Progenitor cell of endocrine pancreas (in vitro differentiated cells): ENCODE measurements around the gene GALNT16. TPM values are rescaled to one million over a fixed set of nuclear protein-coding genes. Genes with fewer than 3 reads are reported as not detected.

ENCODE experiments used
- DNase-seq: peaks from one replicate; pipeline ENCODE4 v3.0.0; 2021; ENCODE audit warnings: low spot score; ENCODE audit not compliant: unreplicated experiment
- H3K27ac Mint-ChIP-seq: 2 replicates; pipeline ENCODE4 v1.8.0; 2021; ENCODE audit warnings: mild to moderate bottlenecking, moderate library complexity, mixed read lengths
- H3K27me3 Mint-ChIP-seq: 2 replicates; pipeline ENCODE4 v1.8.0; 2021; ENCODE audit warnings: mixed read lengths
- H3K36me3 Mint-ChIP-seq: 2 replicates; pipeline ENCODE4 v1.8.0; 2022; ENCODE audit warnings: mixed read lengths; ENCODE audit not compliant: insufficient read depth
- H3K4me1 Mint-ChIP-seq: 2 replicates; pipeline ENCODE4 v1.8.0; 2021; ENCODE audit warnings: low read depth, mixed read lengths
- H3K4me3 Mint-ChIP-seq: 2 replicates; pipeline ENCODE4 v1.8.0; 2021; ENCODE audit warnings: low read depth, mild to moderate bottlenecking, moderate library complexity, mixed read lengths
- H3K9me3 Mint-ChIP-seq: 2 replicates; pipeline ENCODE4 v1.8.0; 2021; ENCODE audit warnings: low read depth, mixed read lengths
- CTCF ChIP-seq: fragments of 200-600 bp; sonication (generic); IDR thresholded peaks from one replicate; pipeline ENCODE4 v1.5.0; 2021; ENCODE audit warnings: antibody characterized with exemption, mild to moderate bottlenecking; ENCODE audit not compliant: unreplicated experiment
- total RNA-seq: library from RNA; stranded (reverse); gene quantifications from 2 replicates; pipeline ENCODE4 v1.2.1, GENCODE V29; 2021

GALNT16 gene
- total RNA-seq, 1 donor from 2014 or later, result 12.7 TPM

- no peak overlapping the region for H3K27ac Mint-ChIP-seq
- H3K4me3 Mint-ChIP-seq, result no peak overlapping the region
- DNase-seq, result no peak
- TF ChIP-seq CTCF, result no peak
- no peaks in the 10 kb centered on the region for H3K9me3 Mint-ChIP-seq
- no peaks in the 10 kb centered on the region for H3K27me3 Mint-ChIP-seq
- H3K36me3 Mint-ChIP-seq, result no peaks in the 10 kb centered on the region
- H3K4me1 Mint-ChIP-seq, result no peaks in the 10 kb centered on the region
Measured at GRCh38 chr14:69332782-69333395, 72.9 kb downstream of the GALNT16 start.

- H3K4me3 Mint-ChIP-seq, result no peak overlapping the region
- H3K4me1 Mint-ChIP-seq, result no peaks in the 10 kb centered on the region
- H3K9me3 Mint-ChIP-seq, result no peaks in the 10 kb centered on the region
- H3K27ac Mint-ChIP-seq, result no peak overlapping the region
- DNase-seq, result no peak
- TF ChIP-seq CTCF, result no peak
- H3K36me3 Mint-ChIP-seq, result no peaks in the 10 kb centered on the region
- H3K27me3 Mint-ChIP-seq, result no peaks in the 10 kb centered on the region
Measured at GRCh38 chr14:69333791-69334337, 73.9 kb downstream of the GALNT16 start.

- Mint-ChIP-seq H3K4me3 (no peak overlapping the region), H3K9me3 (no peaks in the 10 kb centered on the region), H3K36me3 (no peaks in the 10 kb centered on the region), H3K27ac (no peak overlapping the region), H3K27me3 (no peaks in the 10 kb centered on the region), H3K4me1 (no peaks in the 10 kb centered on the region)
- no peak for TF ChIP-seq CTCF
- no peak for DNase-seq
Measured at GRCh38 chr14:69334576-69334975, 74.6 kb downstream of the GALNT16 start.

- Mint-ChIP-seq H3K27ac (no peak overlapping the region), H3K27me3 (no peaks in the 10 kb centered on the region), H3K36me3 (no peaks in the 10 kb centered on the region), H3K4me1 (no peaks in the 10 kb centered on the region), H3K4me3 (no peak overlapping the region), H3K9me3 (no peaks in the 10 kb centered on the region)
- no peak for TF ChIP-seq CTCF
- DNase-seq, result no peak
Measured at GRCh38 chr14:69335371-69335771, 75.4 kb downstream of the GALNT16 start.

- no peaks in the 10 kb centered on the region for H3K9me3 Mint-ChIP-seq
- no peak for DNase-seq
- H3K27me3 Mint-ChIP-seq, result no peaks in the 10 kb centered on the region
- no peaks in the 10 kb centered on the region for H3K4me1 Mint-ChIP-seq
- H3K4me3 Mint-ChIP-seq, result no peak overlapping the region
- no peaks in the 10 kb centered on the region for H3K36me3 Mint-ChIP-seq
- TF ChIP-seq CTCF, result no peak
- H3K27ac Mint-ChIP-seq, result no peak overlapping the region
Measured at GRCh38 chr14:69337984-69338383, 78.0 kb downstream of the GALNT16 start.
